ENCODE measurements around the gene NGFR.

Gene NGFR

DNA sequence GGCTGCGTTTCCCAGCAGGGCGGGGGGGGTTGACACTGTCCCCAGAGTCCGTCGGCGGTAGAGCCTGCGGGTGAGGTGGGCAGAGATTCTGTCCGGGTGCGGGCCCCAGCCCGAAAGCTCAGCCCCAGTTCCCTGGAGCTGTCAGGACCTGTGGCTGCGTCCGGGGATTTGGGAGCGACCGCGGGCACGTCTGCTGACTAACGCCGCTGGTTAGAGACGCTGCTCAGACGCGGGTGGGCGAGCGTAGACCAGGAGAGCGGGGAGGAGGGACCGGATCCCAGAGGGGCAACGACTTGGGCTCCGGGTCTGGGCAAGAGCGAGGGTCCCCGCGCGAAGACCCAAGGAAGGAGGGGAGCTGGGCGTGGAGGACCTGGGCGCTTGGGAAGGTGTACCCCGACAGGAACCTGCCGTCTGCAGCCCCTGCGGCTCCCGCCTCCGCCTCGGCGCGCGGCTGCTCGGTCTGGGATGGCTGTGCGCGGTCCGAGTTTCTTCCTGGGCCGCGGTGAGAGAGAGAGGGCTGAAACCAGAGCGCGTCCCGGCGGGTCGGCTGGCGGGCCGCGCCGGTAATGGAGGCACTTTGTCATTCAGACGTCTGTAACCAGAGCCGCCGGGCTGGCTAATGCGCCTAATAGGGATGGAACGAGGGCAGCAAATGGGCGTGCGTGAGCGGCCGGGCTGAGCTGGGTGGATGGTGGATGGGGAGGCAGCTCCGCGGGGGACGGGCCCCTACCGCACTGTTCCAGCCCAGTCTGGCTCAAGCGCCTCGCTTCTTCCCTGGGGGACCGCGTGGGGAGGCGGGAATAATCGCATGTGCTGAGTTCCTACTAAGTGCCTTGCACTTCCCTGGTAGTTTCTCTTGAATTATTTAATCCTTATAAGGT lies 2.3 kb downstream of the NGFR start (continued):
- TF ChIP-seq, protein P1, sequence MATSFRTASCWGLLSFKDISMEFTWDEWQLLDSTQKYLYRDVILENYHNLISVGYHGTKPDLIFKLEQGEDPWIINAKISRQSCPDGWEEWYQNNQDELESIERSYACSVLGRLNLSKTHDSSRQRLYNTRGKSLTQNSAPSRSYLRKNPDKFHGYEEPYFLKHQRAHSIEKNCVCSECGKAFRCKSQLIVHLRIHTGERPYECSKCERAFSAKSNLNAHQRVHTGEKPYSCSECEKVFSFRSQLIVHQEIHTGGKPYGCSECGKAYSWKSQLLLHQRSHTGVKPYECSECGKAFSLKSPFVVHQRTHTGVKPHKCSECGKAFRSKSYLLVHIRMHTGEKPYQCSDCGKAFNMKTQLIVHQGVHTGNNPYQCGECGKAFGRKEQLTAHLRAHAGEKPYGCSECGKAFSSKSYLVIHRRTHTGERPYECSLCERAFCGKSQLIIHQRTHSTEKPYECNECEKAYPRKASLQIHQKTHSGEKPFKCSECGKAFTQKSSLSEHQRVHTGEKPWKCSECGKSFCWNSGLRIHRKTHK (tag by site-specific recombination; IDR thresholded peaks at IDR 0.05): no peak
- TF ChIP-seq ZNF24 (tag by site-specific recombination; IDR thresholded peaks at IDR 0.05) (0 out of 2 replicates have a peak, but pooled peaks have one; percentile 16), RBAK (tag by site-specific recombination; IDR thresholded peaks at IDR 0.05) (no peak), GLIS1 (tag by site-specific recombination; IDR thresholded peaks at IDR 0.05) (peak; percentile 94), ZFP3 (tag by site-specific recombination; IDR thresholded peaks at IDR 0.05; ENCODE audit: low read depth) (no peak), ZNF223 (tag by site-specific recombination; IDR thresholded peaks at IDR 0.05) (no peak), KLF8 (tag by site-specific recombination; IDR thresholded peaks at IDR 0.05) (peak; percentile 15; the same call in 1 of the 2 replicates), ZNF174 (tag by site-specific recombination; IDR thresholded peaks at IDR 0.05) (no peak), ZNF10 (tag by site-specific recombination; IDR thresholded peaks at IDR 0.05) (no peak), GLI4 (tag by site-specific recombination; IDR thresholded peaks at IDR 0.05) (no peak), ZBTB21 (tag by site-specific recombination; IDR thresholded peaks at IDR 0.05) (no peak), ZNF610 (tag by site-specific recombination; IDR thresholded peaks at IDR 0.05; ENCODE audit: borderline replicate concordance) (no peak; the same call in 1 of the 2 replicates), OVOL3 (tag by site-specific recombination; IDR thresholded peaks at IDR 0.05) (no peak), SETDB1 (IDR thresholded peaks at IDR 0.05; ENCODE audit: insufficient read length, low read length) (no peak), ZNF629 (tag by site-specific recombination; IDR thresholded peaks at IDR 0.05) (peak; percentile 11; the same call in 1 of the 2 replicates), ZNF558 (tag by site-specific recombination; IDR thresholded peaks at IDR 0.05) (no peak), HOXC10 (CRISPR knock-in tag; IDR thresholded peaks at IDR 0.05) (no peak), KLF16 (tag by site-specific recombination; IDR thresholded peaks at IDR 0.05) (peak; percentile 46; the same call in 1 of the 2 replicates), ZNF544 (tag by site-specific recombination; IDR thresholded peaks at IDR 0.05) (no peak), ZNF366 (tag by site-specific recombination; conservative IDR thresholded peaks at IDR 0.05) (peak; percentile 38; the same call in 1 of the 2 replicates), OSR2 (tag by site-specific recombination; IDR thresholded peaks at IDR 0.05) (no peak), ZNF658 (tag by site-specific recombination; IDR thresholded peaks at IDR 0.05) (no peak), ZNF311 (tag by site-specific recombination; IDR thresholded peaks at IDR 0.05; ENCODE audit: borderline replicate concordance) (no peak), TCF7L2 (IDR thresholded peaks at IDR 0.05; ENCODE audit: borderline replicate concordance, low read depth, low read length) (no peak), ZNF677 (tag by site-specific recombination; IDR thresholded peaks at IDR 0.05) (no peak), ZNF76 (tag by site-specific recombination; IDR thresholded peaks at IDR 0.05; ENCODE audit: borderline replicate concordance, low read depth) (no peak; the same call in 1 of the 2 replicates), ZNF521 (tag by site-specific recombination; IDR thresholded peaks at IDR 0.05) (no peak), ZNF391 (tag by site-specific recombination; IDR thresholded peaks at IDR 0.05; ENCODE audit: borderline replicate concordance, low read depth) (no peak), ZNF561 (tag by site-specific recombination; IDR thresholded peaks at IDR 0.05; ENCODE audit: borderline replicate concordance) (peak; percentile 31; the same call in 1 of the 2 replicates), YY2 (tag by site-specific recombination; IDR thresholded peaks at IDR 0.05) (peak; percentile 60; the same call in 1 of the 2 replicates), ZNF341 (tag by site-specific recombination; IDR thresholded peaks at IDR 0.05; ENCODE audit: low read depth) (0 out of 2 replicates have a peak, but pooled peaks have one; percentile 18), EGR2 (tag by site-specific recombination; IDR thresholded peaks at IDR 0.05; ENCODE audit: low read depth) (peak; percentile 59), SCRT2 (tag by site-specific recombination; IDR thresholded peaks at IDR 0.05) (peak; percentile 96), ZFP41 (tag by site-specific recombination; IDR thresholded peaks at IDR 0.05; ENCODE audit: borderline replicate concordance) (no peak), ZNF114 (tag by site-specific recombination; IDR thresholded peaks at IDR 0.05) (no peak), ZNF426 (tag by site-specific recombination; IDR thresholded peaks at IDR 0.05) (no peak), ZNF404 (tag by site-specific recombination; IDR thresholded peaks at IDR 0.05) (no peak)
- TF ChIP-seq, protein P2, sequence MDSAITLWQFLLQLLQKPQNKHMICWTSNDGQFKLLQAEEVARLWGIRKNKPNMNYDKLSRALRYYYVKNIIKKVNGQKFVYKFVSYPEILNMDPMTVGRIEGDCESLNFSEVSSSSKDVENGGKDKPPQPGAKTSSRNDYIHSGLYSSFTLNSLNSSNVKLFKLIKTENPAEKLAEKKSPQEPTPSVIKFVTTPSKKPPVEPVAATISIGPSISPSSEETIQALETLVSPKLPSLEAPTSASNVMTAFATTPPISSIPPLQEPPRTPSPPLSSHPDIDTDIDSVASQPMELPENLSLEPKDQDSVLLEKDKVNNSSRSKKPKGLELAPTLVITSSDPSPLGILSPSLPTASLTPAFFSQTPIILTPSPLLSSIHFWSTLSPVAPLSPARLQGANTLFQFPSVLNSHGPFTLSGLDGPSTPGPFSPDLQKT (IDR thresholded peaks at IDR 0.05; ENCODE audit: borderline replicate concordance, low read depth, low read length): no peak
- TF ChIP-seq, protein P3, sequence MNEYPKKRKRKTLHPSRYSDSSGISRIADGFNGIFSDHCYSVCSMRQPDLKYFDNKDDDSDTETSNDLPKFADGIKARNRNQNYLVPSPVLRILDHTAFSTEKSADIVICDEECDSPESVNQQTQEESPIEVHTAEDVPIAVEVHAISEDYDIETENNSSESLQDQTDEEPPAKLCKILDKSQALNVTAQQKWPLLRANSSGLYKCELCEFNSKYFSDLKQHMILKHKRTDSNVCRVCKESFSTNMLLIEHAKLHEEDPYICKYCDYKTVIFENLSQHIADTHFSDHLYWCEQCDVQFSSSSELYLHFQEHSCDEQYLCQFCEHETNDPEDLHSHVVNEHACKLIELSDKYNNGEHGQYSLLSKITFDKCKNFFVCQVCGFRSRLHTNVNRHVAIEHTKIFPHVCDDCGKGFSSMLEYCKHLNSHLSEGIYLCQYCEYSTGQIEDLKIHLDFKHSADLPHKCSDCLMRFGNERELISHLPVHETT (tag by site-specific recombination; IDR thresholded peaks at IDR 0.05): no peak

All from HEK293 (cell line).